GM18502 (cell line): ENCODE results near the gene SOX12.
"Not testable (repeated sequence)": the region's sequence is repeated elsewhere in the genome, so short reads cannot be mapped to it uniquely, and the experiment has no call there.

Experiments used
- ATAC-seq: cut with Tn5 transposase; IDR thresholded peaks from one replicate; pipeline ENCODE4 v1.9.1; 2021; ENCODE audit warnings: mild to moderate bottlenecking; ENCODE audit not compliant: unreplicated experiment, poor library complexity

The SOX12 gene

GRCh38 chr20:376750-377149 lies 51.4 kb downstream of the SOX12 start:
- ATAC-seq = no peak

GRCh38 chr20:377578-377977 lies 52.2 kb downstream of the SOX12 start:
- ATAC-seq = not testable (repeated sequence)

GRCh38 chr20:378961-379336 lies 53.6 kb downstream of the SOX12 start:
- ATAC-seq = no peak
